HepG2 (cell line): ENCODE results near the gene STIMATE. TPM values are rescaled to one million over a fixed set of nuclear protein-coding genes. Genes with fewer than 3 reads are reported as not detected.
A peak's percentile ranks its signal among the peaks of the same experiment; 100 is the strongest.

Source experiments
- AKNA ChIP-seq: sonication (generic); formaldehyde crosslinking; IDR thresholded peaks from 2 replicates; pipeline ENCODE4 v1.4.0; 2020; ENCODE audit warnings: missing genetic modification reagents, borderline replicate concordance
- ARID4A ChIP-seq: sonication (generic); formaldehyde crosslinking; IDR thresholded peaks from 2 replicates; pipeline ENCODE4 v1.5.0; 2020; ENCODE audit warnings: mild to moderate bottlenecking, missing genetic modification reagents, borderline replicate concordance
- ATAD3A ChIP-seq: sonication (generic); formaldehyde crosslinking; IDR thresholded peaks from 2 replicates; pipeline ENCODE4 v1.4.0; 2020; ENCODE audit warnings: missing genetic modification reagents
- CSRNP1 ChIP-seq: sonication (generic); formaldehyde crosslinking; IDR thresholded peaks from 2 replicates; pipeline ENCODE4 v1.8.1; 2023; ENCODE audit warnings: mild to moderate bottlenecking, missing genetic modification reagents
- GATAD1 ChIP-seq: IDR thresholded peaks from 2 replicates; pipeline ENCODE4 v1.6.1; 2016; ENCODE audit warnings: missing genetic modification reagents, missing compliant biosample characterization
- STAG1 ChIP-seq: sonication (generic); formaldehyde crosslinking; IDR thresholded peaks from 2 replicates; pipeline ENCODE4 v1.4.0; 2020; ENCODE audit warnings: missing genetic modification reagents
- THRA ChIP-seq: sonication (generic); formaldehyde crosslinking; IDR thresholded peaks from 2 replicates; pipeline ENCODE4 v1.4.0; 2020; ENCODE audit warnings: missing genetic modification reagents, borderline replicate concordance
- XRCC5 ChIP-seq: fragments of 200-400 bp; formaldehyde crosslinking; optimal IDR thresholded peaks from 2 replicates; pipeline ENCODE3; 2017; ENCODE audit warnings: mild to moderate bottlenecking, low read length
- ZFP1 ChIP-seq: IDR thresholded peaks from 2 replicates; pipeline ENCODE4 v1.6.1; 2016
- ZFY ChIP-seq: sonication (generic); formaldehyde crosslinking; IDR thresholded peaks from 2 replicates; pipeline ENCODE4 v1.4.0; 2020; ENCODE audit warnings: missing genetic modification reagents
- ZNF326 ChIP-seq: sonication (generic); formaldehyde crosslinking; IDR thresholded peaks from 2 replicates; pipeline ENCODE4 v1.4.0; 2020; ENCODE audit warnings: missing genetic modification reagents, borderline replicate concordance
- ZNF598 ChIP-seq: sonication (generic); formaldehyde crosslinking; IDR thresholded peaks from 2 replicates; pipeline ENCODE4 v1.5.1; 2020; ENCODE audit warnings: mild to moderate bottlenecking, missing genetic modification reagents, borderline replicate concordance
- ZNF629 ChIP-seq: sonication (generic); formaldehyde crosslinking; conservative IDR thresholded peaks from 2 replicates; pipeline ENCODE4 v1.5.0; 2020; ENCODE audit warnings: missing genetic modification reagents
- polyA plus RNA-seq, 8 experiments: library from polyadenylated mRNA; depleted of rRNA in 3 of 8; stranded (reverse) in 7 of 8; unstranded in 1 of 8; fragments of >200 nt; fragmentation: Illumina TruSeq in 4 of 8; extraction: Trizol in 4 of 8; gene quantifications; 2 replicates each; pipeline versions ENCODE4 v1.2.1 to v1.2.3, GENCODE V29; 2011 to 2016; ENCODE audit warnings: low read depth in 4 of 8, missing spikeins in 1 of 8, mixed read lengths in 1 of 8; ENCODE audit not compliant: insufficient read depth in 1 of 8
- total RNA-seq, 5 experiments: library from RNA; depleted of rRNA; stranded (reverse); fragments of >200 nt; fragmentation: Illumina TruSeq; extraction: Trizol; gene quantifications; 2 replicates each; pipeline ENCODE4 v1.2.3, GENCODE V29; 2016; ENCODE audit warnings: low read depth in 1 of 5

The STIMATE gene
- total and polyA plus RNA-seq, 2 of the 13 experiments (the other 11 are each of a cell fraction or from before 2014, with no cell fraction given), result 5.7 to 11.7 TPM

- peak; percentile 69 for TF ChIP-seq STAG1 (CRISPR knock-in tag)
- peak; percentile 51; the same call in 1 of the 2 replicates for TF ChIP-seq ARID4A
- TF ChIP-seq ZFP1 (CRISPR knock-in tag), result no peak
- TF ChIP-seq GATAD1 (CRISPR knock-in tag), result 0 out of 2 replicates have a peak, but pooled peaks have one; percentile 30
- no peak for TF ChIP-seq ZNF629 (CRISPR knock-in tag)
- peak; percentile 26; the same call in 1 of the 2 replicates for TF ChIP-seq THRA (CRISPR knock-in tag)
- no peak for TF ChIP-seq ZNF326 (CRISPR knock-in tag)
- TF ChIP-seq ZNF598, result 0 out of 2 replicates have a peak, but pooled peaks have one; percentile 26
- TF ChIP-seq ZFY, result peak; percentile 63
- no peak for TF ChIP-seq AKNA (CRISPR knock-in tag)
- TF ChIP-seq ATAD3A (CRISPR knock-in tag), result no peak
- peak; percentile 63 for TF ChIP-seq XRCC5
- peak; percentile 26; the same call in 1 of the 2 replicates for TF ChIP-seq CSRNP1 (CRISPR knock-in tag)
- TF ChIP-seq, all 625 proteins: peak for 72
Observed at GRCh38 chr3:52792413-52792812, 104.9 kb downstream of the STIMATE start (continued).
